Smooth muscle cell (in vitro differentiated cells): ENCODE data around the gene RNF31. TPM values are rescaled to one million over a fixed set of nuclear protein-coding genes. Genes with fewer than 3 reads are reported as not detected.

Source experiments
- DNase-seq: peaks from one replicate; lab custom pipeline; 2025; ENCODE audit not compliant: unreplicated experiment; lab: John Stamatoyannopoulos, UW
- H2AFZ ChIP-seq: fragments of 200-600 bp; sonication (generic); 2 replicates; pipeline ENCODE4 v1.6.0; 2016; ENCODE audit warnings: antibody characterized with exemption, low read depth, mild to moderate bottlenecking
- H3F3A ChIP-seq: fragments of 200-600 bp; sonication (generic); 2 replicates; pipeline ENCODE4 v1.6.0; 2017; ENCODE audit warnings: antibody characterized with exemption, low read depth
- H3K27ac ChIP-seq: fragments of 200-600 bp; sonication (generic); 2 replicates; pipeline ENCODE4 v1.5.1; 2016; ENCODE audit warnings: low read depth, mild to moderate bottlenecking
- H3K27me3 ChIP-seq: fragments of 200-600 bp; sonication (generic); 2 replicates; pipeline ENCODE4 v1.6.1; 2016; ENCODE audit warnings: low read depth, mild to moderate bottlenecking
- H3K36me3 ChIP-seq: fragments of 200-600 bp; sonication (generic); 2 replicates; pipeline ENCODE4 v1.5.1; 2016; ENCODE audit warnings: low read depth
- H3K4me1 ChIP-seq: fragments of 200-600 bp; sonication (generic); 2 replicates; pipeline ENCODE4 v1.5.1; 2016; ENCODE audit warnings: low read depth
- H3K4me2 ChIP-seq: fragments of 200-600 bp; sonication (generic); 2 replicates; pipeline ENCODE4 v1.6.0; 2016; ENCODE audit warnings: mild to moderate bottlenecking
- H3K4me3 ChIP-seq: fragments of 200-600 bp; sonication (generic); 2 replicates; pipeline ENCODE4 v1.5.1; 2016; ENCODE audit warnings: mild to moderate bottlenecking
- H3K79me2 ChIP-seq: fragments of 200-600 bp; sonication (generic); 2 replicates; pipeline ENCODE4 v1.6.0; 2016; ENCODE audit warnings: low read depth, mild to moderate bottlenecking
- H3K9ac ChIP-seq: fragments of 200-600 bp; sonication (generic); 2 replicates; pipeline ENCODE4 v1.6.0; 2016; ENCODE audit warnings: low read depth
- H3K9me3 ChIP-seq: fragments of 200-600 bp; sonication (generic); replicated peaks from 2 replicates; pipeline ENCODE4 v1.5.1; 2016; ENCODE audit warnings: low read depth
- H4K20me1 ChIP-seq: fragments of 200-600 bp; sonication (generic); 2 replicates; pipeline ENCODE4 v1.6.0; 2016; ENCODE audit warnings: low read depth
- CTCF ChIP-seq: fragments of 200-600 bp; sonication (generic); IDR thresholded peaks from 2 replicates; pipeline ENCODE4 v1.5.1; 2017; ENCODE audit warnings: borderline replicate concordance, mild to moderate bottlenecking, antibody characterized with exemption; ENCODE audit not compliant: insufficient read depth, poor library complexity, severe bottlenecking
- WGBS: methylation state at CpG from one replicate; pipeline ENCODE4 v1.1.7; 2016; ENCODE audit warnings: low lambda C conversion rate; 5-methylcytosine and 5-hydroxymethylcytosine counted together
- polyA plus RNA-seq: library from polyadenylated mRNA; unstranded; fragments of >200 nt; fragmentation: Nextera tagmentation; extraction: Ambion mirVana; gene quantifications from 2 replicates; pipeline ENCODE4 v1.2.1, GENCODE V29; 2016
- total RNA-seq: library from RNA; depleted of rRNA; stranded (reverse); fragments of >200 nt; gene quantifications from 2 replicates; pipeline ENCODE4 v1.2.3, GENCODE V29; 2014

Gene RNF31
- total and polyA plus RNA-seq, 2 experiments from 2014 or later: 25.4 to 74.8 TPM

- no peak overlapping the region for H3K4me3 ChIP-seq
- no peak overlapping the region for H3K4me2 ChIP-seq
- H2AFZ ChIP-seq: no peak overlapping the region
- WGBS: 76% methylated on average over 2 of the region's 2 CpGs
- H3K4me1 ChIP-seq: no peaks in the 10 kb centered on the region
- H4K20me1 ChIP-seq: no peaks in the 10 kb centered on the region
- H3K79me2 ChIP-seq: no peaks in the 10 kb centered on the region
- DNase-seq: no peak
- H3K27ac ChIP-seq: no peak overlapping the region
- no peaks in the 10 kb centered on the region for H3K27me3 ChIP-seq
- H3F3A ChIP-seq: no peaks in the 10 kb centered on the region
- H3K36me3 ChIP-seq: no peaks in the 10 kb centered on the region
- no peaks in the 10 kb centered on the region for H3K9me3 ChIP-seq
- TF ChIP-seq CTCF: no peak
- no peak overlapping the region for H3K9ac ChIP-seq
Measured at GRCh38 chr14:24127673-24128072, 19.6 kb upstream of the RNF31 start.

- H4K20me1 ChIP-seq: no peaks in the 10 kb centered on the region
- H3K9ac ChIP-seq: no peak overlapping the region
- H3K36me3 ChIP-seq: no peaks in the 10 kb centered on the region
- no peak overlapping the region for H3K4me2 ChIP-seq
- TF ChIP-seq CTCF: no peak
- DNase-seq: no peak
- no peaks in the 10 kb centered on the region for H3K79me2 ChIP-seq
- no peak overlapping the region for H3K27ac ChIP-seq
- no peaks in the 10 kb centered on the region for H3K27me3 ChIP-seq
- H3F3A ChIP-seq: no peaks in the 10 kb centered on the region
- no peaks in the 10 kb centered on the region for H3K4me1 ChIP-seq
- WGBS: 88% methylated on average over 8 of the region's 8 CpGs
- no peak overlapping the region for H2AFZ ChIP-seq
- H3K9me3 ChIP-seq: no peaks in the 10 kb centered on the region
- no peak overlapping the region for H3K4me3 ChIP-seq
Measured at GRCh38 chr14:24129410-24129998, 17.8 kb upstream of the RNF31 start.

- Histone ChIP-seq H3K27ac (no peak within 1 kb of the TSS), H3K36me3 (no peaks in the 10 kb centered on the region), H2AFZ (no peak within 1 kb of the TSS), H3K9me3 (no peaks in the 10 kb centered on the region), H4K20me1 (no peaks in the 10 kb centered on the region), H3K79me2 (no peaks in the 10 kb centered on the region), H3K9ac (no peak within 1 kb of the TSS), H3K4me2 (no peak within 1 kb of the TSS), H3F3A (no peaks in the 10 kb centered on the region), H3K4me3 (no peak within 1 kb of the TSS), H3K4me1 (peaks cover 2% of the 10 kb centered on the region), H3K27me3 (no peaks in the 10 kb centered on the region)
- no peak for DNase-seq
- 84% methylated on average over 5 of the region's 5 CpGs for WGBS
- TF ChIP-seq CTCF: no peak
Measured at GRCh38 chr14:24130380-24130716, 16.9 kb upstream of the RNF31 start, which contains the start of gene FITM1. FITM1 (plus strand) TSS chr14:24130659; CDS start chr14:24131564, 905 bp downstream.
